NB4 (cell line): ENCODE data around the gene C1orf52.

Source experiments
- CTCF ChIP-seq: IDR thresholded peaks from one replicate; pipeline ENCODE4 v1.5.1; 2012; ENCODE audit warnings: low read depth, low read length
- MAX ChIP-seq: IDR thresholded peaks from 2 replicates; pipeline ENCODE4 v1.6.1; 2011; ENCODE audit warnings: low read depth, low read length
- MYC ChIP-seq: IDR thresholded peaks from 2 replicates; pipeline ENCODE4 v1.6.1; 2011; ENCODE audit warnings: low read depth, low read length
- POLR2A ChIP-seq: IDR thresholded peaks from 2 replicates; pipeline ENCODE4 v1.6.1; 2011; ENCODE audit warnings: mild to moderate bottlenecking; ENCODE audit not compliant: insufficient read length; ENCODE audit errors: extremely low read depth

- TF ChIP-seq MAX (no peak), CTCF (no peak), POLR2A (no peak), MYC (no peak)
Measured at GRCh38 chr1:85289848-85290335, 30.4 kb upstream of the C1orf52 start.
